ENCODE measurements around the gene HSPB7.

HSPB7 gene

DNA sequence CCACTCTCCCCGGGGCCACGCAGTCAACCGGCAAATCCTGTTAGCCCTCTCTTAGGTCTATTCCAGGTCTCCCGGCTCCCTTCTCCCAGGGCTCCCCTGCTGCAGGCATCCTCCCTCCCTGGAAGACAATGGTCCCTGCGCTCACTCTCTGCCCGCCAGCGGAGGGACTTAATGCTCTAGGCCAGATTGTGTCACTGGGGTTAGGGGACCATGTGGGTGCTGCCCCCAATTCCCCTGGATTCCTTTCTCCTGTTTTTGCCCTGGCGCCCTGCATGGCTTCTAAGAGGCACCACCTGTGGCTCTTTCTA is 47.4 kb upstream of the HSPB7 start:
- TF ChIP-seq EZH2 (IDR thresholded peaks at IDR 0.05; ENCODE audit: borderline replicate concordance, low read length), result no peak
- TF ChIP-seq, protein P1, sequence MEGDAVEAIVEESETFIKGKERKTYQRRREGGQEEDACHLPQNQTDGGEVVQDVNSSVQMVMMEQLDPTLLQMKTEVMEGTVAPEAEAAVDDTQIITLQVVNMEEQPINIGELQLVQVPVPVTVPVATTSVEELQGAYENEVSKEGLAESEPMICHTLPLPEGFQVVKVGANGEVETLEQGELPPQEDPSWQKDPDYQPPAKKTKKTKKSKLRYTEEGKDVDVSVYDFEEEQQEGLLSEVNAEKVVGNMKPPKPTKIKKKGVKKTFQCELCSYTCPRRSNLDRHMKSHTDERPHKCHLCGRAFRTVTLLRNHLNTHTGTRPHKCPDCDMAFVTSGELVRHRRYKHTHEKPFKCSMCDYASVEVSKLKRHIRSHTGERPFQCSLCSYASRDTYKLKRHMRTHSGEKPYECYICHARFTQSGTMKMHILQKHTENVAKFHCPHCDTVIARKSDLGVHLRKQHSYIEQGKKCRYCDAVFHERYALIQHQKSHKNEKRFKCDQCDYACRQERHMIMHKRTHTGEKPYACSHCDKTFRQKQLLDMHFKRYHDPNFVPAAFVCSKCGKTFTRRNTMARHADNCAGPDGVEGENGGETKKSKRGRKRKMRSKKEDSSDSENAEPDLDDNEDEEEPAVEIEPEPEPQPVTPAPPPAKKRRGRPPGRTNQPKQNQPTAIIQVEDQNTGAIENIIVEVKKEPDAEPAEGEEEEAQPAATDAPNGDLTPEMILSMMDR (IDR thresholded peaks at IDR 0.05; ENCODE audit: low read length), result no peak
- 0 out of 2 replicates have a peak, but pooled peaks cover 6% of the 10 kb centered on the region for H3K27me3 ChIP-seq (ENCODE audit: insufficient read depth, low read length)
- H2AFZ ChIP-seq (ENCODE audit: low read length), result no peak overlapping the region

DNA sequence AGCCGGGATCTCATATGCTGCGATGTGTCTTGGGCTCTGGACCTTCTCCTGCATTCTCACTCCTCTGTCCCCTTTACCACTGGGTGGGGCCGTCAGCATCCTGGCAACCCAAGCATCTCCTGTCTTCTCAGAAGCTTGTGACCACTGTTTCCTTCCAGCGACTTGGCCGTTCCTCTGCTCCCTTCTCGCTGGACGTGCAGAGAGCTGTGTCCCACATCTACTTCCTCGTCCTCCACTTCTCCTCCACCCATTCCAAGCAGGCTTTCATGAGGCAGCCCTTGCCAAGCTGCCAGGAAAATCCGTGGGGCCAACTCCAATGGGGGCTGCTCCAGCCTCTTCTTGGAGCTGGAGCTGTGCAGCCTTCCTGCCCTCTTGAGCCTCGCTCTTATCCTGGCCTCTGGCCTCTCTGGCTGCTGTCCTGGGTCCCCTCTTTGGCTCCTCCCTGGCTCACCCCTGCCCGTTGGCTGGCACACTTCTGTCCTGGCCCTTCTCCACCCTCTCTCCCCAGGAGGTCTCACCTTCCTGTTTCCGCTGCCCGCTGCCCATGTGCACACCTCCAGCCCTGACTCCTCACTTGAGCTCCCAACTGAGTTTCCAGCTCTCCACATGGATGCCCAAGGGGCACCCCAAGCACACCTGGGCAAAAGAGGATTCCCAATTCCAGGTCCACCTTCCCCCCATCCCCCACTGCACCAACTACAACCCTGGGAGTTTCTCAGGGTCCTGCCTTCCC is 46.9 kb upstream of the HSPB7 start:
- H2AFZ ChIP-seq (ENCODE audit: low read length), result no peak overlapping the region
- no peaks in the 10 kb centered on the region for H3K36me3 ChIP-seq (ENCODE audit: insufficient read depth, low read length)
- TF ChIP-seq EZH2 (IDR thresholded peaks at IDR 0.05; ENCODE audit: borderline replicate concordance, low read length), result no peak
- H3F3A ChIP-seq (ENCODE audit: insufficient read depth, low read length), result no peaks in the 10 kb centered on the region
- H3K4me2 ChIP-seq (ENCODE audit: low read length), result no peak overlapping the region
- H3K9me3 ChIP-seq (ENCODE audit: low read length), result no peaks in the 10 kb centered on the region
- H3K27me3 ChIP-seq (ENCODE audit: insufficient read depth, low read length), result 0 out of 2 replicates have a peak, but pooled peaks cover 6% of the 10 kb centered on the region
- no peak overlapping the region for H3K9ac ChIP-seq (ENCODE audit: low read length)
- H3K4me3 ChIP-seq (ENCODE audit: low read depth, low read length, poor library complexity, severe bottlenecking), result no peak overlapping the region
- H4K20me1 ChIP-seq (ENCODE audit: insufficient read depth, low read length), result no peaks in the 10 kb centered on the region
- no peak overlapping the region for H3K27ac ChIP-seq (ENCODE audit: low read depth, low read length, poor library complexity, severe bottlenecking)
- no peaks in the 10 kb centered on the region for H3K79me2 ChIP-seq (ENCODE audit: insufficient read depth, low read length)
- no peaks in the 10 kb centered on the region for H3K9me2 ChIP-seq (ENCODE audit: low read depth, low read length)
- H3K4me1 ChIP-seq (ENCODE audit: insufficient read depth, low read length, severe bottlenecking), result no peaks in the 10 kb centered on the region

More for the DNA sequence above, 47.4 kb upstream of the HSPB7 start:
- Histone ChIP-seq H3K27ac (ENCODE audit: low read depth, low read length, poor library complexity, severe bottlenecking) (no peak overlapping the region), H3F3A (ENCODE audit: insufficient read depth, low read length) (no peaks in the 10 kb centered on the region), H3K79me2 (ENCODE audit: insufficient read depth, low read length) (no peaks in the 10 kb centered on the region), H3K4me2 (ENCODE audit: low read length) (no peak overlapping the region), H3K36me3 (ENCODE audit: insufficient read depth, low read length) (no peaks in the 10 kb centered on the region), H3K4me1 (ENCODE audit: insufficient read depth, low read length, severe bottlenecking) (no peaks in the 10 kb centered on the region), H3K4me3 (ENCODE audit: low read depth, low read length, poor library complexity, severe bottlenecking) (no peak overlapping the region), H3K9me3 (ENCODE audit: low read length) (no peaks in the 10 kb centered on the region), H3K9me2 (ENCODE audit: low read depth, low read length) (no peaks in the 10 kb centered on the region), H4K20me1 (ENCODE audit: insufficient read depth, low read length) (no peaks in the 10 kb centered on the region), H3K9ac (ENCODE audit: low read length) (no peak overlapping the region)

DNA sequence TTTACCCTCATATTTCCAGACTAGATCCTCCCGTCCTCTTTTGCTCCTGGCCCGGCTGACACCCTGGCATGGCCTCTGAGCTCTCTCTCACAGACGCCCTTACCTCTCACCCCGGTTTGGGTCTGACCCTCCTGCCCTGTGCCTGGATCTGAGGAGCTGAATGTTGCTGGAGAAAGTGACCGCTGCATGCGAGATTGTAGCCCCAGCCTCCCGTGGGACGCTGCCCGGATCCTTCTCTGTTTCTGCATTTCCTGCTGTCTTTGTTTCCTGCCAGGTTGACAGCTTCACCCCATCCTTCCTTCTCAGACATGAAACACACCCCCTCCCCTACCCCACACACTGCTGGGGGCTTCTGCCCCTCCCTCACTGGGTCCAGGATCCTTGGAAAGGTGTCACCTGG is 46.1 kb upstream of the HSPB7 start:
- Histone ChIP-seq H4K20me1 (ENCODE audit: insufficient read depth, low read length) (no peaks in the 10 kb centered on the region), H3K9ac (ENCODE audit: low read length) (no peak overlapping the region), H3K4me2 (ENCODE audit: low read length) (no peak overlapping the region), H3K36me3 (ENCODE audit: insufficient read depth, low read length) (no peaks in the 10 kb centered on the region), H3F3A (ENCODE audit: insufficient read depth, low read length) (no peaks in the 10 kb centered on the region), H3K9me3 (ENCODE audit: low read length) (no peaks in the 10 kb centered on the region), H2AFZ (ENCODE audit: low read length) (no peak overlapping the region), H3K27me3 (ENCODE audit: insufficient read depth, low read length) (0 out of 2 replicates have a peak, but pooled peaks cover 6% of the 10 kb centered on the region), H3K9me2 (ENCODE audit: low read depth, low read length) (no peaks in the 10 kb centered on the region), H3K79me2 (ENCODE audit: insufficient read depth, low read length) (no peaks in the 10 kb centered on the region), H3K27ac (ENCODE audit: low read depth, low read length, poor library complexity, severe bottlenecking) (no peak overlapping the region), H3K4me3 (ENCODE audit: low read depth, low read length, poor library complexity, severe bottlenecking) (no peak overlapping the region), H3K4me1 (ENCODE audit: insufficient read depth, low read length, severe bottlenecking) (no peaks in the 10 kb centered on the region)
- TF ChIP-seq EZH2 (IDR thresholded peaks at IDR 0.05; ENCODE audit: borderline replicate concordance, low read length), result no peak
- TF ChIP-seq, protein P1 (IDR thresholded peaks at IDR 0.05; ENCODE audit: low read length), result no peak

Measured in OCI-LY1 (cell line).